Prostate gland (tissue), 2 donors: ENCODE results near the gene FHOD3. TPM values are rescaled to one million over a fixed set of nuclear protein-coding genes. Genes with fewer than 3 reads are reported as not detected.

Experiments
- DNase-seq: peaks from one replicate; pipeline ENCODE4 v3.0.0-alpha.2; 2019; ENCODE audit warnings: low spot score
- H3K27ac ChIP-seq, 2 donors: fragments of 200-600 bp; sonication (generic); 2 replicates each; pipeline ENCODE4 v1.5.1; 2017 to 2019
- H3K27me3 ChIP-seq: fragments of 200-600 bp; sonication (generic); replicated peaks from 2 replicates; pipeline ENCODE4 v1.5.1; 2019; ENCODE audit not compliant: insufficient read depth
- H3K36me3 ChIP-seq, 2 donors: fragments of 200-600 bp; sonication (generic); 1 replicate in 1 of 2; 2 replicates in 1 of 2; pipeline versions ENCODE4 v1.5.1 to v1.8.1; 2017 to 2019
- H3K4me1 ChIP-seq: fragments of 200-600 bp; sonication (generic); replicated peaks from 2 replicates; pipeline ENCODE4 v1.5.1; 2019
- H3K4me3 ChIP-seq, 2 donors: fragments of 200-600 bp; sonication (generic); 2 replicates each; pipeline ENCODE4 v1.5.1; 2017 to 2019
- H3K9me3 ChIP-seq: fragments of 200-600 bp; sonication (generic); 2 replicates; pipeline ENCODE4 v1.5.1; 2017
- POLR2A ChIP-seq: fragments of 450-650 bp; IDR thresholded peaks from one replicate; pipeline ENCODE4 v1.6.1; 2016; ENCODE audit warnings: antibody characterized with exemption, mild to moderate bottlenecking
- POLR2AphosphoS5 ChIP-seq: sonication (generic); formaldehyde crosslinking; IDR thresholded peaks from one replicate; pipeline ENCODE4 v1.6.1; 2017; ENCODE audit warnings: antibody characterized with exemption
- WGBS: methylation state at CpG from one replicate; pipeline ENCODE4 v1.1.5; 2018; 5-methylcytosine and 5-hydroxymethylcytosine counted together
- intact Hi-C: fragments of 100-400 bp; cut with DNase I; formaldehyde crosslinking; loops from one replicate; pipeline ENCODE4 v1.14.2; 2022
- total RNA-seq, 2 donors: library from RNA; depleted of rRNA; stranded (reverse); fragments of >200 nt; gene quantifications; one replicate each; pipeline ENCODE4 v1.1.0, GENCODE V29; 2016
- TF ChIP-seq, protein P1 (sequence below), 4 experiments: fragments of 200-600 bp in 2 of 4; fragments of 450-650 bp in 2 of 4; sonication (generic) in 2 of 4; IDR thresholded peaks; 1 replicate in 3 of 4; 2 replicates in 1 of 4; pipeline ENCODE4 v1.5.1; 2016 to 2019; ENCODE audit warnings: antibody characterized with exemption in 4 of 4, mild to moderate bottlenecking in 2 of 4, moderate library complexity in 2 of 4

Gene FHOD3
- total RNA-seq, 2 donors from 2014 or later = 25.1 to 52.5 TPM

DNA sequence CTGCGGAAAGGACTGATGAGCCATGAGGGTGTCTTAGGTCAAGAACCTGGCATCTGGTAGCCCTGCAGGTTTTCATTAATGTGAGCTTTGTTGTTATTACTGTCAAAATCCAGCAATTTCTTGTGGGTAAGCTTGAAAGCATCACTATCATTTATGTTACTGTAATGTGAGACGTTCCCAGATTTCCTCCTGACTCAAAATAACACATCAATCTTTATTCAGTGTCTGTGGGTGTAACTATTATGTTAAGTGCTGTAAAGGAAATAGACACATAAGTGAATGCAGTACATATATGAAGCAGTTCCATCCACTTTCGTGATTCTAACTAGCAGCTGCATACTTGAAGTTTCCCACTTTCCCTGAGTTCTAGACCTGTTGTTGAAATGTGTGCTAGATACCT lies 89.8 kb downstream of the FHOD3 start:
- Histone ChIP-seq H3K9me3 (no peaks in the 10 kb centered on the region), H3K36me3 (no peaks in the 10 kb centered on the region), H3K4me1 (no peaks in the 10 kb centered on the region), H3K4me3 (no peak overlapping the region), H3K27ac (no peak overlapping the region), H3K27me3 (no peaks in the 10 kb centered on the region)
- intact Hi-C loops = no loop called here
- TF ChIP-seq POLR2AphosphoS5 = no peak
- TF ChIP-seq, protein P1, sequence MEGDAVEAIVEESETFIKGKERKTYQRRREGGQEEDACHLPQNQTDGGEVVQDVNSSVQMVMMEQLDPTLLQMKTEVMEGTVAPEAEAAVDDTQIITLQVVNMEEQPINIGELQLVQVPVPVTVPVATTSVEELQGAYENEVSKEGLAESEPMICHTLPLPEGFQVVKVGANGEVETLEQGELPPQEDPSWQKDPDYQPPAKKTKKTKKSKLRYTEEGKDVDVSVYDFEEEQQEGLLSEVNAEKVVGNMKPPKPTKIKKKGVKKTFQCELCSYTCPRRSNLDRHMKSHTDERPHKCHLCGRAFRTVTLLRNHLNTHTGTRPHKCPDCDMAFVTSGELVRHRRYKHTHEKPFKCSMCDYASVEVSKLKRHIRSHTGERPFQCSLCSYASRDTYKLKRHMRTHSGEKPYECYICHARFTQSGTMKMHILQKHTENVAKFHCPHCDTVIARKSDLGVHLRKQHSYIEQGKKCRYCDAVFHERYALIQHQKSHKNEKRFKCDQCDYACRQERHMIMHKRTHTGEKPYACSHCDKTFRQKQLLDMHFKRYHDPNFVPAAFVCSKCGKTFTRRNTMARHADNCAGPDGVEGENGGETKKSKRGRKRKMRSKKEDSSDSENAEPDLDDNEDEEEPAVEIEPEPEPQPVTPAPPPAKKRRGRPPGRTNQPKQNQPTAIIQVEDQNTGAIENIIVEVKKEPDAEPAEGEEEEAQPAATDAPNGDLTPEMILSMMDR (IDR thresholded peaks at IDR 0.05) = no peak
- no peak for TF ChIP-seq POLR2A
- no peak for DNase-seq
- WGBS = 78% methylated on average over 3 of the region's 3 CpGs

DNA sequence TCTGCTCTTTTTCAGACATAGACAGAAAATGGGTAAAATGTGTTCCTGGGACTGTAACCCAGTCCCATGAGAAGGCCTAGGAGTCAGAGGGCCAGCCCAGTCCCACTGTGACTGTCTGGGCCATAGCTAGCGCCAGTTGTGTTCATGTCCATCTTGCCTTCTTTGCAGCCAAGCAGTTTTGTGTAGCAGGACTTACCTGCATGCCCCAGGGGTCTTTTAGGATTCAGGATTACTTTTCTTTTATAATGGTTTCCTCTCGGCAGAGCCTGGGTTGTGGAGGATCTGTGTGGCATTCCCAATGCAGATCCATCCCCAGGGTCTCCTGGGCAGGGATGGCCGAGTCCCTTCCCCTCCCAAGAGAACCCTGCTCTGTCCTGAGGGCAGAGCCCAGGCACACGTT lies 90.8 kb downstream of the FHOD3 start:
- Histone ChIP-seq H3K4me3 (no peak overlapping the region), H3K9me3 (no peaks in the 10 kb centered on the region), H3K27ac (no peak overlapping the region), H3K4me1 (no peaks in the 10 kb centered on the region), H3K36me3 (no peaks in the 10 kb centered on the region), H3K27me3 (no peaks in the 10 kb centered on the region)
- intact Hi-C loops = no loop called here
- 85% methylated on average over 4 of the region's 4 CpGs for WGBS
- no peak for DNase-seq
- TF ChIP-seq POLR2A (no peak), POLR2AphosphoS5 (no peak)
- TF ChIP-seq, protein P1 (IDR thresholded peaks at IDR 0.05) = no peak

DNA sequence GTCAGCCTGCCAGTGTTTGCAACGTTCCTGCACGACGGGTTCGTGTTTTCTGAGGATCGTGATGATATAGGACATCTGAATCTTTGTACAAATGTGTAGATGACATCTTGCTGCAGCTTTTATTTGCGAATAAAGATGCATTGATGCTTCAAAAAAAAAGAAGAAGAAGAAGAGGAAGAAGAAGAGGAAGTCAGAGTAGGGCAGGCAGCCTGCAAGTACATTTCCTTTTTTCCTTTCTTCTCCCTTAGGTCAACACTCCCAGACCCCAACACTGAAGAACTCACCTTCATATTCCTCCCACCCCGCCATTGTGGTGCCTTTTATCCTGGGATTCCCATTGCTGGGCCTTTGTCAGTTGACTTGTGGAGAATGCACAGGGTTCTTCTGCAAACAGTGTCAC lies 91.5 kb downstream of the FHOD3 start:
- Histone ChIP-seq H3K27ac (no peak overlapping the region), H3K36me3 (no peaks in the 10 kb centered on the region), H3K4me1 (no peaks in the 10 kb centered on the region), H3K4me3 (no peak overlapping the region), H3K9me3 (no peaks in the 10 kb centered on the region), H3K27me3 (no peaks in the 10 kb centered on the region)
- TF ChIP-seq, protein P1 (IDR thresholded peaks at IDR 0.05) = no peak
- TF ChIP-seq POLR2AphosphoS5 = no peak
- intact Hi-C loops = no loop called here
- 83% methylated on average over 7 of the region's 7 CpGs for WGBS
- no peak for DNase-seq

DNA sequence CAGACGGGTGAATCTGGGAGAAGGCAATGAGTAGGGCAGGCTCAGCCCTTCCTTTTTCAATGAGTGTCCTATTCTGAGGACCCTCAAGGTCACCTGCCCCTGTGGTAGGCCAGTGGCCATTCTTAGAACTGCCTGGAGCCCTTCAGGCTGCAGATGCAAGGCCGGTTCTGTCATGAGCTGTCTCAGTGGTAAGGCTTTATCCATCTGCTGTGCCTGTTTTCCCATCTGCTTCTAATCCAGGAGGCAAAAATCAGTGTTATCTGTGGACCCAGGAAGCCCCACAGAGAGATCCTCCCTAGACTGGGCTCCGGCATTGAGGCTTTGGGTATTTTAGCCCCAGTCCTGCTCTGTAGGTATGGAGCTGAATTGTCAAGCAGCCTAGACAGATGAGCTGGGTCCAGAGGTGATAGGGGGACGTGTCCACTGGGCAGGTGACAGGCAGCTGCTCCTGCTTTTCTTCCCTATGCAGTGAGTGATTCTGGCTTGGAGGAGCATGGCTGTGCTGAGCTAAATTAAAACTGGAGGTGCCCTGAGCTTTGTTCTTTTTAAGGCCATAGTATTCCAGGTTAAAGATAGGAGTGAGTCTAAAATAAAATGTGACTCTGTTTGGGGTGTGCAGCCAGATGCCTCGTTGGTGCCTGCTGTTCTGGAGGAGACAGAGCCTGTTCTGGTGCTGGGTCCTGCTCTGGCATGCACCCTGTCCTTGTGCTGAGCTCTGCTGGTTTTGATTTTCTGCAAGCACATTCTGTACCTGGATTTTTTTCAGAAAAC lies 92.5 kb downstream of the FHOD3 start:
- 73% methylated on average over 5 of the region's 5 CpGs for WGBS

More for the DNA sequence above, 92.5 kb downstream of the FHOD3 start:
- Histone ChIP-seq H3K27me3 (no peaks in the 10 kb centered on the region), H3K4me3 (no peak overlapping the region), H3K36me3 (no peaks in the 10 kb centered on the region), H3K4me1 (no peaks in the 10 kb centered on the region), H3K9me3 (no peaks in the 10 kb centered on the region), H3K27ac (no peak overlapping the region)
- DNase-seq = no peak
- TF ChIP-seq, protein P1 (IDR thresholded peaks at IDR 0.05) = no peak
- TF ChIP-seq POLR2A = no peak
- no peak for TF ChIP-seq POLR2AphosphoS5
- intact Hi-C loops = loop anchor here (10.0 kb wide), 1 partner anchor 85 kb away; no protein-coding TSS in a partner anchor
